ENCODE data around the gene SEPTIN5. TPM values are rescaled to one million over a fixed set of nuclear protein-coding genes. Genes with fewer than 3 reads are reported as not detected.

SEPTIN5 gene
- total RNA-seq, 1 donor from 2014 or later, result 7.3 TPM

DNA sequence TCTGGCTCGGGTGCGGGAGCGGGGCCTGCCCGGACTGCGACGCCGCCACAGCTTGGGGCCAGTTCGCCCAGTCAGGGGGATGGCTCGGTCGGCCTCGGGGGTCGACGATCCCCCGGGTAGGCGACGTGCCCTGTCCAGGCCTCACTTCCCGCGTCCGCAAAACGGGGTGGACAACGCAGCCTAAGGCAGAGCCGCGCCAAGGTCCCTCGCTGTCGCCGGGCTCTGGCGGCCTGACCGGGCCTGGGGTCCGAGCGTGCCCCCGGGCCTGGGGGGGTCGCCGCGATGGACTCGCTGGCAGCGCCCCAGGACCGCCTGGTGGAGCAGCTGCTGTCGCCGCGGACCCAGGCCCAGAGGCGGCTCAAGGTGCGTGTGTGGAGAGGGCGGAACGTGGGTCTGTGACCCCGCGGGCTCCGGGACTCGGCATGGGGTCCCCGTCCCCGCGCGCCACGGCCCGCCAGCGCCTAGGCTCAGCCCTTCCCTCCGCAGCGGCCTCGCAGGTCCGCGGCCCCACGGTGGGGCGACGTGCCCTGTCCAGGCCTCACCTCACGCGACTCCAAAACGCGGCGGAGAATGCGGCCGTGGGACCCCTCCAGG, 4.2 kb downstream of the SEPTIN5 start:
- Histone ChIP-seq H3K27me3 (ENCODE audit: insufficient read depth, low read length) (no peaks in the 10 kb centered on the region), H3K9me3 (ENCODE audit: insufficient read depth, low read depth, low read length) (no peaks in the 10 kb centered on the region), H3K36me3 (ENCODE audit: insufficient read depth, low read length) (peaks cover 5% of the 10 kb centered on the region), H3K9ac (ENCODE audit: low read length) (peak overlapping the region; percentile 78), H3K4me2 (ENCODE audit: low read length) (peak overlapping the region; percentile 92), H3K4me3 (ENCODE audit: insufficient read depth, low read depth, low read length) (peak overlapping the region; percentile 63), H3K4me1 (ENCODE audit: insufficient read depth, low read length) (peaks cover 25% of the 10 kb centered on the region), H3K79me2 (ENCODE audit: insufficient read depth, low read length) (peaks cover 23% of the 10 kb centered on the region), H2AFZ (ENCODE audit: low read depth, low read length) (peak overlapping the region; percentile 90), H4K20me1 (ENCODE audit: insufficient read depth, low read length) (peaks cover 51% of the 10 kb centered on the region), H3K27ac (ENCODE audit: low read depth, low read length) (peak overlapping the region; percentile 26)
- Mint-ChIP-seq H3K27me3 (ENCODE audit: low read depth, unreplicated experiment) (peaks cover 39% of the 10 kb centered on the region), H3K9me3 (ENCODE audit: unreplicated experiment) (peaks cover 6% of the 10 kb centered on the region), H3K4me3 (ENCODE audit: unreplicated experiment) (no peak overlapping the region), H3K27ac (ENCODE audit: unreplicated experiment) (no peak overlapping the region), H3K36me3 (ENCODE audit: low read depth, unreplicated experiment) (peaks cover 11% of the 10 kb centered on the region), H3K4me1 (ENCODE audit: low read depth, unreplicated experiment) (peaks cover 2% of the 10 kb centered on the region)
- TF ChIP-seq, protein P1, sequence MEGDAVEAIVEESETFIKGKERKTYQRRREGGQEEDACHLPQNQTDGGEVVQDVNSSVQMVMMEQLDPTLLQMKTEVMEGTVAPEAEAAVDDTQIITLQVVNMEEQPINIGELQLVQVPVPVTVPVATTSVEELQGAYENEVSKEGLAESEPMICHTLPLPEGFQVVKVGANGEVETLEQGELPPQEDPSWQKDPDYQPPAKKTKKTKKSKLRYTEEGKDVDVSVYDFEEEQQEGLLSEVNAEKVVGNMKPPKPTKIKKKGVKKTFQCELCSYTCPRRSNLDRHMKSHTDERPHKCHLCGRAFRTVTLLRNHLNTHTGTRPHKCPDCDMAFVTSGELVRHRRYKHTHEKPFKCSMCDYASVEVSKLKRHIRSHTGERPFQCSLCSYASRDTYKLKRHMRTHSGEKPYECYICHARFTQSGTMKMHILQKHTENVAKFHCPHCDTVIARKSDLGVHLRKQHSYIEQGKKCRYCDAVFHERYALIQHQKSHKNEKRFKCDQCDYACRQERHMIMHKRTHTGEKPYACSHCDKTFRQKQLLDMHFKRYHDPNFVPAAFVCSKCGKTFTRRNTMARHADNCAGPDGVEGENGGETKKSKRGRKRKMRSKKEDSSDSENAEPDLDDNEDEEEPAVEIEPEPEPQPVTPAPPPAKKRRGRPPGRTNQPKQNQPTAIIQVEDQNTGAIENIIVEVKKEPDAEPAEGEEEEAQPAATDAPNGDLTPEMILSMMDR (IDR thresholded peaks at IDR 0.05; ENCODE audit: insufficient read depth, low read depth, low read length), result no peak
- TF ChIP-seq EZH2 (IDR thresholded peaks at IDR 0.05; ENCODE audit: insufficient read depth, low read length), result no peak
- no peak for DNase-seq (ENCODE audit: low read depth)
- no peak for FAIRE-seq

DNA sequence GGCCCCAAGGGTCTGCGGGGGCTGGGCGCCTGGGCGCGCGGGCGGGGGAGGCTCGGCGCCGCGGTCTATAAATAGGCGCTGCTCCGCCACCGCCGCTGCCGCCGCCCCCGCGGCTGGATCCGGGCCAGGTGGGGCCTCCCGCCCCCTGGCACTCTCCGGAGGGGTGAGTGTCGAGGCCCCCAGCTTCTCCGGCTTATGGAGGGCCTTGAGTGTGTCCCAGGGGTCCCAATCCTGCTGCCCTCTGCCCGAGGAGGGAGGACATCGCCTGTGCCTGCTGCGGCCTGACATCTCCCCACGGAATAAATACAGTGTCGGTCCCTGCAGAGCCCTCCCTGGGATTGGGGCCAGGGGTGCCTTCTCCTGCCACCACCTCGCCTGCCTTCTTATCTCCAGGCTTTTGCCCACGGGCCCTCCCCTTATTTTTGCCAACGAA, 4.8 kb downstream of the SEPTIN5 start:
- Histone ChIP-seq H3K36me3 (ENCODE audit: insufficient read depth, low read length) (peaks cover 5% of the 10 kb centered on the region), H4K20me1 (ENCODE audit: insufficient read depth, low read length) (peaks cover 51% of the 10 kb centered on the region), H3K9me3 (ENCODE audit: insufficient read depth, low read depth, low read length) (no peaks in the 10 kb centered on the region), H3K27me3 (ENCODE audit: insufficient read depth, low read length) (no peaks in the 10 kb centered on the region), H3K79me2 (ENCODE audit: insufficient read depth, low read length) (peaks cover 23% of the 10 kb centered on the region), H3K27ac (ENCODE audit: low read depth, low read length) (no peak overlapping the region), H3K4me2 (ENCODE audit: low read length) (peak overlapping the region; percentile 92), H2AFZ (ENCODE audit: low read depth, low read length) (no peak overlapping the region), H3K4me3 (ENCODE audit: insufficient read depth, low read depth, low read length) (peak overlapping the region; percentile 63), H3K9ac (ENCODE audit: low read length) (peak overlapping the region; percentile 78), H3K4me1 (ENCODE audit: insufficient read depth, low read length) (peaks cover 25% of the 10 kb centered on the region)
- Mint-ChIP-seq H3K4me3 (ENCODE audit: unreplicated experiment) (peak overlapping the region; percentile 67), H3K27ac (ENCODE audit: unreplicated experiment) (no peak overlapping the region), H3K9me3 (ENCODE audit: unreplicated experiment) (peaks cover 6% of the 10 kb centered on the region), H3K36me3 (ENCODE audit: low read depth, unreplicated experiment) (peaks cover 11% of the 10 kb centered on the region), H3K4me1 (ENCODE audit: low read depth, unreplicated experiment) (peaks cover 2% of the 10 kb centered on the region), H3K27me3 (ENCODE audit: low read depth, unreplicated experiment) (peaks cover 37% of the 10 kb centered on the region)
- FAIRE-seq, result no peak
- DNase-seq (ENCODE audit: low read depth), result no peak
- TF ChIP-seq, protein P1 (IDR thresholded peaks at IDR 0.05; ENCODE audit: insufficient read depth, low read depth, low read length), result no peak
- no peak for TF ChIP-seq EZH2 (IDR thresholded peaks at IDR 0.05; ENCODE audit: insufficient read depth, low read length)

GRCh38 chr22:19719488-19720021, 5.3 kb downstream of the SEPTIN5 start:
- H3K4me2 ChIP-seq (ENCODE audit: low read length), result peak overlapping the region; percentile 92
- H3K79me2 ChIP-seq (ENCODE audit: insufficient read depth, low read length), result peaks cover 23% of the 10 kb centered on the region
- TF ChIP-seq EZH2 (IDR thresholded peaks at IDR 0.05; ENCODE audit: insufficient read depth, low read length), result no peak
- TF ChIP-seq, protein P1 (IDR thresholded peaks at IDR 0.05; ENCODE audit: insufficient read depth, low read depth, low read length), result no peak
- H3K4me1 Mint-ChIP-seq (ENCODE audit: low read depth, unreplicated experiment), result peaks cover 2% of the 10 kb centered on the region
- peaks cover 40% of the 10 kb centered on the region for H3K27me3 Mint-ChIP-seq (ENCODE audit: low read depth, unreplicated experiment)
- peak overlapping the region; percentile 67 for H3K4me3 Mint-ChIP-seq (ENCODE audit: unreplicated experiment)
- peaks cover 25% of the 10 kb centered on the region for H3K4me1 ChIP-seq (ENCODE audit: insufficient read depth, low read length)
- H4K20me1 ChIP-seq (ENCODE audit: insufficient read depth, low read length), result peaks cover 54% of the 10 kb centered on the region
- H3K9me3 ChIP-seq (ENCODE audit: insufficient read depth, low read depth, low read length), result no peaks in the 10 kb centered on the region
- no peak overlapping the region for H3K9ac ChIP-seq (ENCODE audit: low read length)
- no peak overlapping the region for H3K27ac ChIP-seq (ENCODE audit: low read depth, low read length)
- no peak for DNase-seq (ENCODE audit: low read depth)
- peaks cover 5% of the 10 kb centered on the region for H3K36me3 ChIP-seq (ENCODE audit: insufficient read depth, low read length)
- H3K27ac Mint-ChIP-seq (ENCODE audit: unreplicated experiment), result no peak overlapping the region
- H3K9me3 Mint-ChIP-seq (ENCODE audit: unreplicated experiment), result peaks cover 6% of the 10 kb centered on the region
- no peak overlapping the region for H3K4me3 ChIP-seq (ENCODE audit: insufficient read depth, low read depth, low read length)
- peaks cover 11% of the 10 kb centered on the region for H3K36me3 Mint-ChIP-seq (ENCODE audit: low read depth, unreplicated experiment)
- H3K27me3 ChIP-seq (ENCODE audit: insufficient read depth, low read length), result no peaks in the 10 kb centered on the region
- no peak for FAIRE-seq
- no peak overlapping the region for H2AFZ ChIP-seq (ENCODE audit: low read depth, low read length)

Measured in astrocyte (in vitro differentiated cells and primary cell).